Right lobe of liver (tissue), 6 donors: Measurements from ENCODE around the gene PSMG4. TPM values are rescaled to one million over a fixed set of nuclear protein-coding genes. Genes with fewer than 3 reads are reported as not detected.
"Not testable (repeated sequence)": the region's sequence is repeated elsewhere in the genome, so short reads cannot be mapped to it uniquely, and the experiment has no call there.

Experiments used
- ATAC-seq, 4 donors: fragments of 200-7000 bp; cut with Tn5 transposase; one replicate each; pipeline ENCODE4 v1.9.1; 2020; ENCODE audit warnings: mild to moderate bottlenecking in 4 of 4, moderate library complexity in 4 of 4
- DNase-seq, 3 donors: peaks; one replicate each; pipeline ENCODE4 v3.0.0-alpha.2; 2020
- H3K27ac ChIP-seq, 3 donors: fragments of 200-600 bp; one replicate each; pipeline ENCODE4 v1.8.0; 2022
- H3K27me3 ChIP-seq, 2 donors: fragments of 200-600 bp; one replicate each; pipeline ENCODE4 v1.8.0; 2022
- H3K36me3 ChIP-seq, 4 donors: fragments of 200-600 bp; sonication (generic) in 1 of 4; one replicate each; pipeline versions ENCODE4 v1.5.1 to v1.8.0; 2017 to 2022; ENCODE audit warnings: control low read depth in 1 of 4
- H3K4me1 ChIP-seq, 4 donors: fragments of 200-600 bp; sonication (generic) in 1 of 4; one replicate each; pipeline versions ENCODE4 v1.5.1 to v1.8.0; 2017 to 2022; ENCODE audit warnings: control low read depth in 1 of 4
- H3K4me3 ChIP-seq, 3 donors: fragments of 200-600 bp; one replicate each; pipeline ENCODE4 v1.8.0; 2022
- H3K9me3 ChIP-seq, 4 donors: fragments of 200-600 bp; sonication (generic) in 1 of 4; one replicate each; pipeline versions ENCODE4 v1.5.1 to v1.8.0; 2017 to 2022; ENCODE audit warnings: control low read depth in 1 of 4
- POLR2A ChIP-seq: fragments of 450-650 bp; IDR thresholded peaks from one replicate; pipeline ENCODE4 v1.6.1; 2017; ENCODE audit warnings: antibody characterized with exemption, mild to moderate bottlenecking
- WGBS: methylation state at CpG from one replicate; pipeline ENCODE4 v1.1.6; 2018; ENCODE audit warnings: low coverage, low lambda C conversion rate; ENCODE audit not compliant: insufficient coverage; ENCODE audit errors: missing lambda C conversion rate; 5-methylcytosine and 5-hydroxymethylcytosine counted together
- intact Hi-C, 2 donors: fragments of 100-400 bp; cut with DNase I; formaldehyde crosslinking; loops; one replicate each; pipeline versions ENCODE4 v1.11.2 to v1.14.1; 2022
- total RNA-seq, 6 experiments: library from RNA; depleted of rRNA in 2 of 6; stranded (reverse); fragments of >200 nt in 2 of 6; fragmentation: NEBNext Ultra II Directional in 3 of 6; extraction: Animal tissue kit (Norgen Biotek cat#: 25700) in 3 of 6; gene quantifications; one replicate each; pipeline versions ENCODE4 v1.1.0 to v1.2.4, GENCODE V29; 2016 to 2023
- TF ChIP-seq, protein P1 (sequence below), 4 donors: fragments of 200-600 bp in 3 of 4; fragments of 450-650 bp in 1 of 4; IDR thresholded peaks; one replicate each; pipeline versions ENCODE4 v1.5.1 to v1.8.0; 2016 to 2022; ENCODE audit warnings: antibody characterized with exemption in 4 of 4, mild to moderate bottlenecking in 2 of 4
- donor health status: DM: no; HTN: yes; CAD: no.
- donor health status: DM: no; HTN: no; CAD: no.
- donor health status: DM: no; HTN: no; CAD: no.
- donor health status: DM: no; HTN: yes; CAD: no.
- donor health status: DM: no; HTN: yes; CAD: no.

Gene PSMG4
- total RNA-seq, 6 experiments from 2014 or later: 9.4 to 15.4 (median 11.0) TPM

DNA sequence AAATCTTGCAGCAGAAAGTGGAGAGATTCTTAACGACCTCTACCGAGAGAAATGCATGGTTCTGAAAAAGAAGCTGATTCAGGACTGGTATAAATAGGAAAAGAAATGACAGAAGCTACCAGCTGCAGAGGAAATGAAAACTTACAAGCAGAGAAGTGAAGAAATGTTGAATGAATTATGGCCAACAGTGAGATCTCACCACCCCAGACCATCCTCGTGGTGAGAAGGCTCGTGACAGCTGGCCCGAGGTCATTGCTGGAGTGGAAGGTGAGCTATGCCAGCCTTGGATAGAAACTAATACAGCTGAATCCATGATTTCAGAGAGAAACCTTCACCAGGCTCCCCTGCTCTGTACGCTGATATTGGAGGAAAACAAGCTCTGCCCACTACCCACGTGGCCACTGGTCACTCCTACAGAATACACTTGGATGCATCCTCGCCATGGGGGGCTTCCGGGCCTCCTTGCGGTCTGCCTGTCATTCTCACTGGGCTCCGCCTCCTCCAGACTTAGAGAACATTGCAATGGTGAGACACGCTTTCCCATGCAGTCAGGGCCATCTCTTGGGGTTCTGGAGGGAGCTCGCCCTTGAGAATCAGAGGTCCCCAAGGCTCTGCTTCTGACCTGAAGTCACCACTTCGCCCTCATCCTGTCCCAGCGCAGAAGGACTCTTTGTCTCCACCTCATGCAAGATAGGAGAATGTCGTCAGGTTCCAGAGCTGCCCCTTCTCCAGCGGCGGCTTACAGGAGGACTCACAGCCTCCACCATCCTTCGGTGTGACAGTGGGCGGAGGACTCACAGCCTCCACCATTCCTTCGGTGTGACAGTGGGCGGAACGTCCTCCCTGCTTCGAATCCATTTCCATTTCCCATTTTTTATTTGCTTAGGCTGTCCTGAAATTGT is 20.7 kb upstream of the PSMG4 start:
- Histone ChIP-seq H3K4me1 (no peaks in the 10 kb centered on the region), H3K27ac (no peak overlapping the region), H3K27me3 (no peaks in the 10 kb centered on the region), H3K4me3 (no peak overlapping the region), H3K36me3 (no peaks in the 10 kb centered on the region), H3K9me3 (no peaks in the 10 kb centered on the region)
- intact Hi-C loops: no loop called here
- DNase-seq (no peak), ATAC-seq (no peak)
- 60% methylated on average over 11 of the region's 24 CpGs for whole genome bisulfite sequencing
- TF ChIP-seq, protein P1, sequence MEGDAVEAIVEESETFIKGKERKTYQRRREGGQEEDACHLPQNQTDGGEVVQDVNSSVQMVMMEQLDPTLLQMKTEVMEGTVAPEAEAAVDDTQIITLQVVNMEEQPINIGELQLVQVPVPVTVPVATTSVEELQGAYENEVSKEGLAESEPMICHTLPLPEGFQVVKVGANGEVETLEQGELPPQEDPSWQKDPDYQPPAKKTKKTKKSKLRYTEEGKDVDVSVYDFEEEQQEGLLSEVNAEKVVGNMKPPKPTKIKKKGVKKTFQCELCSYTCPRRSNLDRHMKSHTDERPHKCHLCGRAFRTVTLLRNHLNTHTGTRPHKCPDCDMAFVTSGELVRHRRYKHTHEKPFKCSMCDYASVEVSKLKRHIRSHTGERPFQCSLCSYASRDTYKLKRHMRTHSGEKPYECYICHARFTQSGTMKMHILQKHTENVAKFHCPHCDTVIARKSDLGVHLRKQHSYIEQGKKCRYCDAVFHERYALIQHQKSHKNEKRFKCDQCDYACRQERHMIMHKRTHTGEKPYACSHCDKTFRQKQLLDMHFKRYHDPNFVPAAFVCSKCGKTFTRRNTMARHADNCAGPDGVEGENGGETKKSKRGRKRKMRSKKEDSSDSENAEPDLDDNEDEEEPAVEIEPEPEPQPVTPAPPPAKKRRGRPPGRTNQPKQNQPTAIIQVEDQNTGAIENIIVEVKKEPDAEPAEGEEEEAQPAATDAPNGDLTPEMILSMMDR (IDR thresholded peaks at IDR 0.05): no peak
- no peak for TF ChIP-seq POLR2A

DNA sequence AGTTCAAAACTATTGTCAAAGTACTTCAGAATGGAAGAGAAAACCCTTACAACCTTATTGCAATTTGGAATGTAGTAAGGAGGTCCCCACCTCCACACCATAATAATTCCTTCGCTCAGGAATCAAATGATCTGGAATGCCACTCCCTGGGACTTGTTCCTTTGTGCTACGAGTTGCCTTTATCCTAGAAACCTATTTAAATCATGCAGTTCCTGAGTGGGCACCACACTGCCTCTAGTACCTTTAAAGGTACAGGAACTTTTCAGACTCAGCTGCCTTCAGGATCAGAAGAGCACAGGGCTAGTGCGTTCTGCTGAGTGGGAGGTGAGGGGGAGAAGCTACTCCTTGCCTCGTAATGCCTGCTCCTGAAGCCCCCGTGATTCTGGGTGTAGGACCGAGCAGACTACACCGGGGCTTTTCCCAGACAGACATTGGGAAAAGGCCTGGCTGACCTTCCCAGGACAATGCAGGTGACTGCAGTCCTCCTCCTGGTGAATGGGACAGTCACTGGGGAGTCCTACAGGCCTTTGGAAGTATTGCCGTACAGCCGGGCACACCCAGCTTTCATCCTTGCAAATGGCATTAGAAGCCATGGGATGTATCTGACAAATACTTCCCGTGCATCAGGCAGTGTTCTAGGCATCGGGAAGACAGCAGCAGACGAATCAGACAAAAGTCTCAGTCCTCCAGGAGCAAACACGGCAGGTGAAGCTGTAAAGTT is 19.5 kb upstream of the PSMG4 start:
- no peak for DNase-seq
- intact Hi-C loops: no loop called here
- Histone ChIP-seq H3K27ac (no peak overlapping the region), H3K36me3 (no peaks in the 10 kb centered on the region), H3K4me3 (no peak overlapping the region), H3K9me3 (no peaks in the 10 kb centered on the region), H3K27me3 (no peaks in the 10 kb centered on the region), H3K4me1 (no peaks in the 10 kb centered on the region)
- TF ChIP-seq, protein P1 (IDR thresholded peaks at IDR 0.05): peak in 1 of 4 donors; percentile 6
- TF ChIP-seq POLR2A: no peak
- 73% methylated on average over 6 of the region's 13 CpGs for WGBS
- ATAC-seq: peak in 3 of 4 donors; percentile 53 to 69 (median 59)

DNA sequence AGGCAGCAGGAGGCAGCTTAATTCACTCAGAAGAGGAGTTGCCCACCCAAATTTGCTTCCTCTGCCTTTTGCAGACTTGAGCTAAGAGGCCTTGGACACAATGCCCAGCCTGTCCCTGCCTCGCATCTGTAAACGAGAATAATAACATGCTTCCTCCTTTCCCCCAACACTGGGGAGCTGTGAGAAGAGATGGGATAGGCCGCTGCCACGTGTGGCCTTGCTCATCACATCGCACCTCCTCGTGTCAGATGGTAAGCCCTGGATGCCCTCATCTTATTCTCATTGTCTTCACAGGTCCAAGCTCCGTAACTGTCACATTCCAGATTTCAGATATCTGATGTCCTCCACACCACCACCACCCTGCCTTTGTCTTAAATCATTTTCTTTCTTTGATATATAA is 18.2 kb upstream of the PSMG4 start:
- H3K9me3 ChIP-seq: no peaks in the 10 kb centered on the region
- no peak overlapping the region for H3K4me3 ChIP-seq
- TF ChIP-seq, protein P1 (IDR thresholded peaks at IDR 0.05): no peak
- TF ChIP-seq POLR2A: no peak
- intact Hi-C loops: no loop called here
- H3K27me3 ChIP-seq: no peaks in the 10 kb centered on the region
- WGBS: 87% methylated on average over 6 of the region's 7 CpGs
- no peak overlapping the region for H3K27ac ChIP-seq
- no peak for ATAC-seq
- peaks cover 0 to 9% (median 2%) of the 10 kb centered on the region in 4 donors for H3K4me1 ChIP-seq
- DNase-seq: no peak
- no peaks in the 10 kb centered on the region for H3K36me3 ChIP-seq

DNA sequence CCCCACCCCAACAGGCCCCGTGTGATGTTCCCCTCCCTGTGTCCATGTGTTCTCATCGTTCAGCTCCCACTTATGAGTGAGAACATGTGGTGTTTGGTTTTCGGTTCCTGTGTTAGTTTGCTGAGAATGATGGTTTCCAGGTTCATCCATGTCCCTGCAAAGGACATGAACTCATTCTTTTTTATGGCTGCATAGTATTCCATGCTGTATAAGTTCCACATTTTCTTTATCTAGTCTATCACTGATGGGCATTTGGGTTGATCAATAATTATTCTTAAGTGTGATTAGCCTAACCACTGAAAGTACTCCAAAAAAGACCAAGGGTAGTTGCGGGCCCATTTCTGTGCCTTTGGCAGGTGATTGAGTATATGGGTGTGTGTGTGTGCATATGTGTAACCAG is 17.0 kb upstream of the PSMG4 start:
- 91% methylated on average over 4 of the region's 4 CpGs for WGBS
- H3K27ac ChIP-seq, H3K9me3 ChIP-seq, intact Hi-C loops, H3K4me3 ChIP-seq, H3K36me3 ChIP-seq, DNase-seq, H3K27me3 ChIP-seq, ATAC-seq: not testable (repeated sequence)
- H3K4me1 ChIP-seq: peaks cover 0 to 11% (median 2%) of the 10 kb centered on the region in 4 donors

GRCh38 chr6:3242768-3243167 is 16.0 kb upstream of the PSMG4 start:
- H3K4me3 ChIP-seq: no peak overlapping the region
- intact Hi-C loops: no loop called here
- TF ChIP-seq, protein P1 (IDR thresholded peaks at IDR 0.05): no peak
- TF ChIP-seq POLR2A: no peak
- no peaks in the 10 kb centered on the region for H3K36me3 ChIP-seq
- no peak overlapping the region for H3K27ac ChIP-seq
- ATAC-seq: no peak
- H3K4me1 ChIP-seq: peaks cover 0 to 11% (median 2%) of the 10 kb centered on the region in 4 donors
- 75% methylated on average over 3 of the region's 4 CpGs for WGBS
- H3K27me3 ChIP-seq: no peaks in the 10 kb centered on the region
- no peaks in the 10 kb centered on the region for H3K9me3 ChIP-seq
- no peak for DNase-seq
